Measurements from ENCODE around the gene CMTM3.

DNA sequence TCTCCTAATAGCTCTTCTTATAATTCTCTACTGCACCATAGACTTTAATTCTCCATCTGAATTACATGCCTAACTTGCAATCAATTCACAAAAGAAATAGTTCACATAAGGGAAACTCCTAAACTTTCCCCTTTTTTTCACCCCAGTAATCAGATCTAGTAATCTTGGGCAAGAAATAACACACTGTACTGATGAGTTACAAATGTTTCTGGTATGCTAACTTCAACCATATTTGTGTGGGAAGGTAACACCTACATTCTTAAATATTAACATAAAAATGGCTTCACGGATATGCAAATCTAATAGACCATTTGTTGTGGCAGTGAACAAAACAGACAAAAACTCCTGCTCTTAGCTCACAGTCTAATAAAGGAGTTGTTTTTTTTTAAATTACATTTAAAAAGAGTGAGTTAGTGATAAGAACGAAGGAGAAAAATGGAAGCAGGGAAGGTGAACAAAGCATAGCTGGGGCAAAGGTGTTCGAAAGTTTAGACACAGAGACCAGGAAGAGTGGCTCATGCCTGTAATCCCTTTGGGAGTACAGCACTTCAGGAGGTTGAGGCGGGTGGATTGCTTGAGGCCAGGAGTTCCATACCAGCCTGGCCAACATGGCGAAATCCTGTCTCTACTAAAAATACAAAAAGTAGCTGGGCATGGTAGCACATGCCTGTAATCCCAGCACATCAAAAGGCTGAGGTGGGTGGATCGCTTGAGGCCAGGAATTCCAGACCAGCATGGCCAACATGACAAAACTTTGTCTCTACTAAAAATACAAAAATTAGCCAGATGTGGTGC is 34.8 kb downstream of the CMTM3 start:
- no peak for TF ChIP-seq RAD21 (IDR thresholded peaks at IDR 0.05; ENCODE audit: low read length)
- no peak for TF ChIP-seq MXI1 (IDR thresholded peaks at IDR 0.05; ENCODE audit: borderline replicate concordance, low read depth, low read length)
- TF ChIP-seq, protein P1, sequence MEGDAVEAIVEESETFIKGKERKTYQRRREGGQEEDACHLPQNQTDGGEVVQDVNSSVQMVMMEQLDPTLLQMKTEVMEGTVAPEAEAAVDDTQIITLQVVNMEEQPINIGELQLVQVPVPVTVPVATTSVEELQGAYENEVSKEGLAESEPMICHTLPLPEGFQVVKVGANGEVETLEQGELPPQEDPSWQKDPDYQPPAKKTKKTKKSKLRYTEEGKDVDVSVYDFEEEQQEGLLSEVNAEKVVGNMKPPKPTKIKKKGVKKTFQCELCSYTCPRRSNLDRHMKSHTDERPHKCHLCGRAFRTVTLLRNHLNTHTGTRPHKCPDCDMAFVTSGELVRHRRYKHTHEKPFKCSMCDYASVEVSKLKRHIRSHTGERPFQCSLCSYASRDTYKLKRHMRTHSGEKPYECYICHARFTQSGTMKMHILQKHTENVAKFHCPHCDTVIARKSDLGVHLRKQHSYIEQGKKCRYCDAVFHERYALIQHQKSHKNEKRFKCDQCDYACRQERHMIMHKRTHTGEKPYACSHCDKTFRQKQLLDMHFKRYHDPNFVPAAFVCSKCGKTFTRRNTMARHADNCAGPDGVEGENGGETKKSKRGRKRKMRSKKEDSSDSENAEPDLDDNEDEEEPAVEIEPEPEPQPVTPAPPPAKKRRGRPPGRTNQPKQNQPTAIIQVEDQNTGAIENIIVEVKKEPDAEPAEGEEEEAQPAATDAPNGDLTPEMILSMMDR (conservative IDR thresholded peaks at IDR 0.05; ENCODE audit: low read depth, low read length), result no peak
- TF ChIP-seq BHLHE40 (IDR thresholded peaks at IDR 0.05; ENCODE audit: low read depth, low read length), result no peak
- no peak for TF ChIP-seq CEBPB (IDR thresholded peaks at IDR 0.05; ENCODE audit: low read depth, low read length)
- TF ChIP-seq MAFK (IDR thresholded peaks at IDR 0.05; ENCODE audit: low read depth, low read length), result no peak
- TF ChIP-seq USF2 (IDR thresholded peaks at IDR 0.05; ENCODE audit: low read depth, low read length), result no peak
